GM19463 (cell line): ENCODE data around the gene PIK3R5.
A peak's percentile ranks its signal among the peaks of the same experiment; 100 is the strongest.

Source experiments
- ATAC-seq: cut with Tn5 transposase; IDR thresholded peaks from one replicate; pipeline ENCODE4 v1.9.1; 2021; ENCODE audit warnings: mild to moderate bottlenecking, moderate library complexity; ENCODE audit not compliant: unreplicated experiment

PIK3R5 gene

DNA sequence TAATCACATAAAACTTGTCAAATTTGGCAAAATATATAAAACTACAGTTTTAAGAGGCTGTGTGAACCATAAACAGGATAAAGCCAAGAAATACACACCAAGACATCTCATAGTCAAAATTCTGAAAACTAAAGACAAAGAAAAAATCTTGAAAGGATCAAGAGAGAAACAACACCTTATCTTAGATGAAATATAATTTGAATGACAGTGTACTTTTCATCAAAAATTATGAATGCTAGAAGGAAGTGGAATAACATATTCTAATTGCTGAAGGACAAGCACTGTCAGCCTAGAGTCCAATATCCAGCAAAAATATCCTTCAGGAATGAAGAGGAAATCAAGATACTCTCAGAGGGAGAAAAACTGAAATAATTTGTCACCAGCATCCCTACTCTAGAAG, 37.2 kb downstream of the PIK3R5 start:
- no peak for ATAC-seq

DNA sequence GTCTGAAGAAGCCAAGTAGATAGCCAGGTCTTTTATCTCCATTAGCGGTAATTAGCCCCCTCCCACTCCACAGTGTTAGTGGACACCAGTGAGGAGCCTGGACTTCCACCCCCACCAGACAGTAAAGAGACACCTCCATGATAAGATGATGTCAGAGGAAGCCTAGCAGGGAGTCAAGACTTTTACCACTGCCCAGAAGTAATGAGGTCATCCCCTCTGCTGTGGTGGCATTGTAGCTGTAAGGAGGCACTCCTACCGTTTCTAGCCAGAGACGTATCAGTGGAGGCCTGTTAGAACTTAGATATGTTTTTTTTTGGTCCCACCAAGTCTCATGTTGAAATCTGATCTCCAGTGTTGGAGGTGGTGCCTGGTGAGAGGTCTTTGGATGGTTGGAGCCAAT, 38.1 kb downstream of the PIK3R5 start:
- no peak for ATAC-seq

DNA sequence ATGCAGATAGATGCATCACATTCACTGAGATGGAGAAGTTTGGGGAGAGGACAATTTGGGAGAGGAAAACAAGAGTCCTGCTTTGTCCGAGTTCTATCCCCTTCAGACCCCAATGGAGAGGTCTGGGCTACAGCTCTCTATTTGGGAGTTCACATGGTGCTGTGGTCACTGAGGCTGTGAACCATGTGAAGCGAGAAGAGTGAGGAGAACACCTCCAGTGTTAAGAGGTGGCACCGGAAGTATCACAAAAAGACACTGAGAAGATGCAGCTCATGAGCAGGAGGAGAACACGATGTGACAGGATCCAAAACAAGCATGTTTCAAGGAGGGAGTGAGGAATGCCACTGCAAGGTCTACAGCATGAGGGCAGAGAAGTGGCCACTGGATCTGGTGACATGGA, 39.7 kb downstream of the PIK3R5 start:
- ATAC-seq = no peak

DNA sequence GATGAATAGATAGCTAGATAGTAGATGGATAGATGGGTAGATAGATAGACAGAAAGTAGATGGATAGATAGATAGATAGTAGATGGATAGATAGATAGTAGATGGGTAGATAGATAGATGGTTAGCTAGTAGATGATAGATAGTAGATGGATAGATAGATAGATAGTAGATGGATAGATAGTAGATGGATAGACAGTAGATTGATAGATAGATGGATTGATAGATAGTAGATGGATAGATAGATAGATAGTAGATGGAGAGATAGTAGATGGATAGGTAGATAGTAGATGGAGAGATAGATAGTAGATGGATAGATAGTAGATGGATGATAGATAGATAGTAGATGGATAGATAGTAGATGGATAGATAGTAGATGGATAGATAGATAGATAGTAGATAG, 40.4 kb downstream of the PIK3R5 start:
- ATAC-seq = no peak

DNA sequence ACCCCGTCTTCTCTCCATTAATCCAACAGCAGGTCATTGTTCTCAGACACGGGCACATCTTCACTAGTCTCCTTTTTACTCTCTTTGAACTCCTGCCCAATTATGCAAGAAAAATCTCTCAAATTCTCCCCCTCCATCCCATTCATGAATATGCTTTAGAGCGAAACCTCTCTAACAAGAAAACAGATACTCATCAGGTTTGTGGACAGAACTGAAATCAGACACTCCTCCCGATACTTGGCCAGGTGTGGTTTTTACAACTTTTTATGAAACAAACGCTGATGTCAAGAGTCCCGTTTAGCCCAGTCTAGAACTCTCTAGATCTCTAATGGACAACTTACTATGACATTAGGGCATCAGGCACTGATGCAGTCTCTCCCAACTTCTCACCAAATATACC, 40.9 kb downstream of the PIK3R5 start:
- ATAC-seq = peak; percentile 69

DNA sequence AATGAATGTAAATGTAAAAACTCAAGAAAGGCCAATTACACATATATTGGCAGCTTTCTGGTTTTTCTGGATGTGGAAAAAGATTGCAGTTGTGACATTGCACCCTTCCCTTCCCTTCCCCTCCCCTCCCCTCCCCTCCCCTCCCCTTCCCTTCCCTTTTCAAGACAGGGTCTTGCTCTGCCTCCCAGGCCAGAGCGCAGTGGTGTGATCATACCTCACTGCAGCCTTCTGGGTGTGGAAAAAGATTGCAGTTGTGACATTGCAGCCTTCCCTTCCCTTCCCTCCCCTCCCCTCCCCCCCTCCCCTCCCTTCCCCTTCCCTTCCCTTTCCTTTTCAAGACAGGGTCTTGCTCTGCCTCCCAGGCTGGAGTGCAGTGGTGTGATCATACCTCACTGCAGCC, 41.7 kb downstream of the PIK3R5 start:
- ATAC-seq = no peak

DNA sequence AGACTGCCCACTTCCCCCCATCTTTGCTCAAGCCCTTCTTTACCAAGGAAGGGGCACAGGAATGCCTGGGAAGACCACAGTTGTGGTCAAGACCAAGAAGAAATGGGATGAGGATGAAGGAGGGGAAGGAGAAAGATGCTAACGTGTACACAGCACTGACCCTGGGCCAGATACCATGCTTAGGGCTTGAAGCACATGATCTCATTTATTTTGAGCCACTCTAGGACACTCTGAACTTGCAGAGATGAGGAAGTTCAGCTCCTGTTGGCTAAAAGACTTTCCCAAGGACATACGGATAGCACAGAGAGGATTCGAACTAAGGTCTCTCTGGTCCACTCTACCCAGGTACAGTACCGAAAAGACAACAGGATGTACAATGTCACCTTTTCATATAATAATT, 42.6 kb downstream of the PIK3R5 start:
- no peak for ATAC-seq

DNA sequence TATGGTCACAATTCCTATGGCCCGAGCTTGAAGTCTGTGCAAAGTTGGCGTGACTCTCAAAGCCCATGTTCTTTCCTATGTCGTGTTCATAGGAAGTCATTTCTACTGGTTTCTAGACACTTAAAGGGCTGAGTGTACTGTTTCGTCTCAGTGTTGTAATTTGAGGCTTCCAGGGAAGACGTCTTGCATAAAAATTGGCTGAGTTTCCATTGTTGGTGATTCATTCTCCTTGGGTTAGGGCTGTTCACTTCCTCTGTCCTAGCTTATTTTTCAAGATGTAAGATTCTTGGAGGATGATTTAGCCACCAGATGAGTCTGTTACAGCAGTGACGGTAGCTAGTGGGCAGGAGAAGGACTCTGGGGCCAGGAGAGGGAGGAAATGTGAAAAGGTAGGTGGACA, 43.1 kb downstream of the PIK3R5 start:
- ATAC-seq = no peak

DNA sequence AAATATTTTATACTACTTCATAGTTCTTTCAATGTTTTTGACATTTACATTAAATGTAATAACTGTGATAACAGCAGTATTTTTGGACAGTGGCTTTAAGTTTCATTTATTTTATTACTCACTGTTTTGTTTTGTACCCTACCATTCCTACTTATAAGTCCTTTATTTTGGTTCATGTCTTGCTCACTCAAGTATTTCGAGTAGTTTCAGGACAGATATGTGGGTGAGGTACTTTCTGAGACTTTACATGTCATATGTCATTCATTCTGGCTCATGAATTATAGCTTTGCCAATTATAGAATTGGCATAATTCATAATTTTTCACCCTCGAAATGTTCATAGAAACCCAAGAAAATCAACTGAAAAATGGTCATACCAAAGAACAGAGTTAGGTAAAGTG, 44.4 kb downstream of the PIK3R5 start:
- peak; percentile 46 for ATAC-seq

DNA sequence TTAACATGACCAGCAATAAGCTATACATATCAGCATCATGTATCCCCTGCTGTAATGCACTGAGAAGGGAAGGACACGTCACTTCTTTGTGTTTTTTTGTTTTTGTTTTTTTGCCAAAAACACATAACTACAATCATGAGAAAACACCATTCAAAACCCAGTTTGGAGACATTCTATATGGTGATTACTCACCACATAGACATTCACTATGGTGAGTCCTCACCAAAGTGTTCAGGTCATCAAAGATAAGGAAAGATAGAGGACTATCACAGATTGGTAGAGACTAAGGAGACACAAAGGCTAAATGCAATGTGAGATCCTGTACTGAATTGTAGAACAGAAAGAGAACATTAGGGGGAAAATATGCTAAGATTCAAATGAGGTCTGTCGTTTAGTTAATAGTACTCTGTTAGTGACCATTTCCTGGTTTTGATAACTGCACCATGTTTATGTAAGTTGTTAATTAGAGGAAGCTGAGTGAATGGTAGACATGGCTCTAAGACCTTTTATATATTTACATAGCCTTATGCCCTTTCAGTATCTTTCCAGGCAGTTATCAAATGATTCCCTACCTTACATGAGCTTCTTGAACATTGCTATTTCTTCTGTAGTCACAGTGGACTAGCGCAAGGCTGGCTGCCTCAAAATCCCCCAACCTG, 46.6 kb downstream of the PIK3R5 start:
- no peak for ATAC-seq

DNA sequence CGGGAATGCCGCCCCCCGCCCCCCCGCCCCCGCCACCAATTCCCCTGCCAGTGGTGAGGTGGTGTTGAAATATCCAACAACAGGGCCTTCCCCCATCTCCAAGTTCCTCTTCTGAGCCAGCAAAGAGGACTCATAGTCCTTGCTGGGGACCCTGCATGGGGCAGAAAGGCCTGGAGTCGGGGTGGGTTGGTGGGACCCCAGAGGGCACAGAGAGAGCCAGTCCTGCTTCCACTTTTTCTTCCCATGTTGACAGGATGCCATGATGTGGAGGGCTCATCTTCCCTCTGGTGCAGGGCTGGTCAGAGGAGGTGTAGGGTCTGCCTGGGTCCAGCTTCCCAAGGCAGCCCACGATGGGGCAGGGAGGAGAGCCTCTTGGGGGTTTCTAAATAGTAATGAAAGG, 49.0 kb downstream of the PIK3R5 start:
- ATAC-seq = no peak

DNA sequence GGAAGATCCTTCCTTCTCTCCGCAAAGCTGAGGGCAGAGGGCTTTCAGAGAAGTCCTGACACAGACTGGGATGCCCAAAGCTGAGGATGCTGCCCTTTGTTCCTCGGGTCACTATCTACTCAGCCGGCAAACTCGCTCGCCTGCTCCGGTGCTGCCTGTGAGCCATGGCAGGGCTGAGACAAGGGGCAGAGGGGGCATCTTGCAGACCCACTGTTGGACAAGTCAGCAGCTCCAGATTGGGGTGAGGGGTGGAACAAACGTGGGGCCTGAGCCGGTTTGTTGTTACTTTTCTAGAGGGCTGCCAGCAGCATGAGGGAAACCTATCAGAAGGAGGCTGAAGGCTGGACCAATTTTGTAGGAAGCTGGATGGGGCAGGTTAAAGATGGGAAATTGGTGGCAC, 51.0 kb downstream of the PIK3R5 start:
- no peak for ATAC-seq

DNA sequence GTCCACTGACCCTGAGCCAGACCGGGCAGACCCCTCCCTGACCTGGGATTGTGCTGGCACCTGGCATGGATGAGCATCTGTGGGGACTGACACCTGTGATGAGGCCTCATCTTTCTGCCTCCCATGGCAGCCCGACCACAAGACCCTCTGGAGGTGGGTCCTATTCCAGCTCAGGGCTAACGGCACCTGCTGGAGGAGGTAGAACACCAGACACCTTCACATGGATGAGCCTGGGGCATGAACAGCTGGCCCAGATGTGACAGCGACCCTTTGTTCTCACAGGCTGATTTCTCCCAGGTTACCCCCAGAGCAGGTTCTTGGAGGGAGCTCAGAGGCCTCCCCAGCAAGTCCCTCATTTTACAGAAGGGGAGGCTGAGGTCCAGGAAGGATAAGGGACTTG, 51.6 kb downstream of the PIK3R5 start:
- no peak for ATAC-seq

DNA sequence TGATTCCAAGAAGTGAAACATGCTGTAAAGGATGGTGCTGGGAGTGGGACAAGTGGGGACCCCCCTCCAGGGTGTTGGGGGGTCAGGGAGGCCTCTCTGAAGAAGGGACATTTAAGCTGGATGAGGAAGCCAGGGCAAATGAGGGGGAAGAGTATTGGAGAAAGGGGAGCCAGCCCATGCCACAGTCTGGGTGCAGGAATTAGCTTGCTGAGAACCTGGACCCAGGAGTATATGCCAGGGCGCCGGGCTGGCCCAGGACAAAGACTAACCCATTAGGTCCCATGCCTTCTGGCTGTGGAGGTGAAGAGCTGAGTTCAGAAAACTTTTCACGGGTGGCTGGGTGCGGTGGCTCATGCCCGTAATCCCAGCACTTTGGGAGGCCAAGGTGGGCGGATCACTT, 52.4 kb downstream of the PIK3R5 start:
- no peak for ATAC-seq

DNA sequence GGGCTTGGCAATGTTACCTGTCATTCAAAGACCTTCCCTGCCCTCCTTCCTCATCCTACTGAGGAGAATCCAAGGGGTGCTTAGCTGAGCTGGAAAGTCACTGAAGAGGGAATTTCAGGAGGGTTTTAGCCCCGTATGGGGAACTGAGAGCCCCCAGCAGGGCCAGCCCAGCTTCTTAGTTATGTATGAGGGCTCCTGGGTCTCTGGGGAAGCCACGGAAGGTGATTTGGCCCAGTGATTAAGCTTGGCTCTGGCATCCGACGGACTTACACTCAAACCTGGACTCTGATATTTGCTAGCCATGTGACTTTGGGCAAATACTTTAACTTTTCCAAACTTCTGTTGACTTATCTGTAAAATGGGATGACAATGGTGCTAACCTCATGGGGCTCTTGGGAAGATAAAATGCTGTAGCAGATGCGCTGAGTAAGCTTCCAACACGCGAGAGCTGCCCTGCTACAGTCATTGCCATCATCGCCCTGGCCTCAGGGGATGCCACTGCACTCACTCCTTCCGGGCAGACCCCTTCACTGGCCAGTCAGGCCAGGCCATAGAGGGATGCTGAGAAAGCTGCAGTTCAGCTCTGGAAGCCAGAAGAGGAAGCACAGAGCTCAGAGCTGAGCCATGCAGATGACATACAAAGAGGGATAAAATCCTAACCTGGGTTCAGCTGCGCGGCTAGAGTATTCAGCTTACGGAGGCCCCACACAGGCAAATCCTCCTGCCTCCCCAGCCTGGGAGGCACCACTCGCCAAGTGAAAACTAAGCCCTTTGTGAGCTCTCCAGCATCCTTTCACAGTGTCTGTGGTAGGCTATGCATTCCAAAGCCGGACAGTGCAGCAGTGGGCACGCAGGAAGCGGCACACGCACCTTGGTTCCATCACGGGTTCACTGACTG, 53.2 kb downstream of the PIK3R5 start:
- no peak for ATAC-seq

DNA sequence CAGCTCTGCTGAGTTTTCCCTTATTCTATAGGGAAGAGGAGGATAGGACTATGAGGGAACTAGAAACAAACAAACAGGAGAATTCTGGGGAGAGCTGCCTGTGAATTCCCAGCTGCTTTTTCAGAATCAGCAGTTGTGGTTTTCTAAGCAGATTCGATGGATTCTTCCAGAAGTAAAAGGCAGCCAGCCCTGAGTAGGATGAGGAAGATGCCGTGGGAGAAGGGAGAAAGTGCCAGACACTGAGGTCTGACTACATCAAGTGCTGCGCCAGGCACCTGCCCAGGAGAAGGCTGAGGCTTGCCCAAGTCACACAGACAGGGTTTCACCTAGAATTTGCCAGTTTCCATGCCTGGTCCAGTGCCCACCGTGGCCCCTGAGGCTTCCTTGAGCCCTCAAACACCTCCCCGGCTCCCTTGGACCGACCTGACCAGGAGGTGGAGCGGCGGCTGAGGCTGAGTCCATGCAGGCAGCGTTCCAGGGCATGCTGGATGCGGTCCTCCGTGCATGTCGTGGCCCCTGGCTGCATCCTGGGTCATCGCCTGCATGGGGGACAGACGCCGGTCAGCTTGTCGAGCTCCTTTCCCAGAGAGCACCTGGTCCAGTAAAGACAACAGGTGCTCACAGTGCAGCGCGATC, 54.4 kb downstream of the PIK3R5 start:
- no peak for ATAC-seq

DNA sequence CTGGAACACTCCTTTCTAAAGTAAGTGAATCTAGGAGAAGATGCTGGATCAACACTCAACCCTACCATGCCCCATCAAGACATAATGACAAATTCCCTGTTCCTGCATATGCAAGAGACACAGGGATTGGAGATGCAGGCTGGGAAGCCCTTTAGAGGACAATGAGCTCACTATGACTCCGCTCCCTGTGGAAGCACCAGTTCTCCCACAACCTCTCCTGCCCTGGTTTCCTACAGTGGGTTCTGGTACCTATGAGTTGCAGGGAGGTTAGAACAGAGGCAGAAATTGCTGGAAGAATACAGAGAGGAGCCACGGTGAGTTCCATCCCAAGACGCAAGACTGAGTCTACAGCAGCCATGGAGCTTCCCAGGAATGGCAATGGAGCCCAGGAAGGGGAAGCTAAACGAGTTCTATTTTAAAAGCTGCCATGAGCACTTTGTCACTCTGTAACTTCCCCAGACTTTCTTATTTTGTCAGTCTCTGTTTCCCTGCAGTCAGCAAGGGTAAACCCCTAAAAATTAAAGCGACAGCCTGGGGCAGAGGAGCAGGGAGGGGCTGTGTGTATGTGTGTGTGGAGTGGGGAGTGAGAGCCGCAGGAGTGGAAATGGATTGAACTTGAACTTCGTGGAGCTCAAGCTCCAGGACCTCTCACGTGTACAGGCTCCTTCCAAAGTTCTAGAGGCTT, 55.8 kb downstream of the PIK3R5 start:
- ATAC-seq = no peak

DNA sequence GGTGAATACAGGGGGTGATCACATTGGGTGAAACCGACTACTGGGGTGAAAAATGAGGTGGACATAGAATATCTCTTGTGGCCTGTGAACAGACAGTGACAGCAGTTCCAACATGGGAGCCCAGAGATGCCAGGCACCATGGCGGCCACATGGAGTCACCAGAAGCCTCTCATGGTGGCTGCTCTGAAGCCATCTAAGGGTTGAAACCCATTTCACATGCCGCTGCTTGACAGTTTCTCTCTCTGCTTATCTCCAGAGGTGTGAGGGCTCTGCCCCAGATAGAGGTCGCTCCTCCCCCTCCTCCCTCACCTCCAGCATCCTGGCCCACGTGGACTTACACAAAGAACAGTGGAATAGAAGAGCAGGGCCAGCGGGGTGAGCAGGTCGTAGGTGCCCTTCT, 60.2 kb downstream of the PIK3R5 start:
- no peak for ATAC-seq

DNA sequence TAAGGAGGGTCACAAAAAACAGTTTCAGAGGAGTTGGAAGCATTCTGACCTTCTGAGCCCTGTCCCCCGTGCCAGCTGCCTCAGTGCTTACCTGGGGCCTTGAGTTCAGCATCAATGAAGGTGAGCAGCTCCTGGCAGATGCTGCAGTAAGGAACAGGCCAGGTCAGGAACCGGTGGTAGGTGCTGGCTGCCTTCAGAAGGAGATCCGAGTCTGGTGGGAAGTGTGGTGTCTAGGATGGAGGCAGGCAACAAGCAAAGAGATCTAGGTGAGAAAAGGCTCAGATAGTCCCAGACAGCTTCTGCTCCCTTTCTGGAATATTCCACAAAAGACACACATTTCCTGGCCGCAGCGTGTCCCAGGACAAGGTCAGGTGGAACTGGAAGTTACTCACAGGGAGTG, 60.8 kb downstream of the PIK3R5 start:
- no peak for ATAC-seq

DNA sequence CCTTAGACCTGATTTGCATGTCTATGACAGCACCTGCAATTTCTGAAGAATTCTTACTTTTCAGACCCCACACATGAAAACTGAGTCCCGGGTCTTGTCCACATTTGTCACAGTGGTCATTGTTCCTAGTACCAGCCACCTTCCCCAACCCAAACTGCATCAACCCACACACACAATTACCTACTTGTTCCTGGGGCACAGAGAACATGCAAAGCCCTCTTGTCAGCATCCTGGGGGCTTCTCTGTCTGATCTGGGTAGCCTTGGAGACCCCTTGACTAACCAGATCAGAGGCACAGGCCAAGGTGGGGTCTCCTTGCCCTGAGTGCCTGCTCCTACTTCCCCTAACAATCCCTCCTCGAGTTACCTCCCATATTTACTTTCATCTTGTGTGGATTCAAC, 61.3 kb downstream of the PIK3R5 start:
- no peak for ATAC-seq
